ENCODE measurements around the gene PRSS12.

PRSS12 gene

DNA sequence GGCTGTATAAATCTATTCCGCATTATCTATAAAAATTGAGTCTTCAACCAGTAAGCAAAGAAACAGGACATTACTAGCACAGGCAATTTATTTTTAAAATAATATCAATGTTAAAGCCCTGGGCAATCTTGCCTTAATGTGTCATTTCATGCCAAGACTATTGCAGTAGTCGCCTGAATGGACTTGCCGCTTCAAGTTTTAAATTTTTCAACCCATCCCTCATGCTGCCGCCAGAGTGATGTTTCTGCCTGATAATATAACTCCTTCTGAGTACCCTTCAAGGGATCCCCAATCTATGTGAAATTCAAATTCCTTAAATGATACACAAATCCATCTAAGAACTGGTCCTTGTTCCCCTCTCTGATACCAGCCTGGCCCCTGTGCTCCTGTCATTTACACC, 66.9 kb downstream of the PRSS12 start:
- ATAC-seq (replicated peaks) (no peak), DNase-seq (no peak)
- peaks cover 26 to 38% of the 10 kb centered on the region in 2 donors for H3K36me3 Mint-ChIP-seq
- H3K4me1 Mint-ChIP-seq = peaks cover 15 to 27% of the 10 kb centered on the region in 2 donors
- no peak overlapping the region for H3K27ac Mint-ChIP-seq
- H3K4me3 Mint-ChIP-seq = no peak overlapping the region
- peaks cover 0 to 4% of the 10 kb centered on the region in 2 donors for H3K9me3 Mint-ChIP-seq
- no peaks in the 10 kb centered on the region for H3K27me3 Mint-ChIP-seq

- Mint-ChIP-seq H3K9me3 (peaks cover 0 to 4% of the 10 kb centered on the region in 2 donors), H3K27ac (peak overlapping the region; percentile 67), H3K36me3 (peaks cover 36 to 51% of the 10 kb centered on the region in 2 donors), H3K27me3 (no peaks in the 10 kb centered on the region), H3K4me3 (no peak overlapping the region), H3K4me1 (peaks cover 17 to 34% of the 10 kb centered on the region in 2 donors)
- DNase-seq (no peak), ATAC-seq (replicated peaks) (peak; percentile 81 to 84)
These were observed 68.6 kb downstream of the PRSS12 start for GRCh38 chr4:118284169-118284568.

DNA sequence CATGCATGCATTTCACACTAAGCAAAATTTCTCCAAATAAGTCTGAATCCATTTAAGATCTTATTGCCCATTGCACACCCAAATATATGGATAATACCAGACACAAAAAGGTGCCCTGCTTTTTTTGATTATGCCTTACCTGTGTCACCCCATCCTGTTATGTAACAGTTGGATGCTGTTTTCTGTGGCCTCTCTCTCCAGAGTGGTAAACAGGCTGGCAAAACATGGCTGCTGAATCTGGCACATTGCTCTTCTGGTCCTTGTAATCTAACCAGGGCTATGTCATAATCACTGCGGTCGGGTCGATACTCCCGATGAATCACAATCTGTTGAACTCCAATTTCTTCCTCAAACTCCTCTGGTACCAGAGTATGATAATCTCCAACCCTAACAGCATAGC, 70.1 kb downstream of the PRSS12 start:
- H3K9me3 Mint-ChIP-seq = peaks cover 0 to 4% of the 10 kb centered on the region in 2 donors
- H3K36me3 Mint-ChIP-seq = peaks cover 43 to 61% of the 10 kb centered on the region in 2 donors
- DNase-seq (no peak), ATAC-seq (replicated peaks) (no peak)
- H3K4me3 Mint-ChIP-seq = no peak overlapping the region
- H3K27me3 Mint-ChIP-seq = no peaks in the 10 kb centered on the region
- H3K4me1 Mint-ChIP-seq = peaks cover 17 to 38% of the 10 kb centered on the region in 2 donors
- no peak overlapping the region for H3K27ac Mint-ChIP-seq

DNA sequence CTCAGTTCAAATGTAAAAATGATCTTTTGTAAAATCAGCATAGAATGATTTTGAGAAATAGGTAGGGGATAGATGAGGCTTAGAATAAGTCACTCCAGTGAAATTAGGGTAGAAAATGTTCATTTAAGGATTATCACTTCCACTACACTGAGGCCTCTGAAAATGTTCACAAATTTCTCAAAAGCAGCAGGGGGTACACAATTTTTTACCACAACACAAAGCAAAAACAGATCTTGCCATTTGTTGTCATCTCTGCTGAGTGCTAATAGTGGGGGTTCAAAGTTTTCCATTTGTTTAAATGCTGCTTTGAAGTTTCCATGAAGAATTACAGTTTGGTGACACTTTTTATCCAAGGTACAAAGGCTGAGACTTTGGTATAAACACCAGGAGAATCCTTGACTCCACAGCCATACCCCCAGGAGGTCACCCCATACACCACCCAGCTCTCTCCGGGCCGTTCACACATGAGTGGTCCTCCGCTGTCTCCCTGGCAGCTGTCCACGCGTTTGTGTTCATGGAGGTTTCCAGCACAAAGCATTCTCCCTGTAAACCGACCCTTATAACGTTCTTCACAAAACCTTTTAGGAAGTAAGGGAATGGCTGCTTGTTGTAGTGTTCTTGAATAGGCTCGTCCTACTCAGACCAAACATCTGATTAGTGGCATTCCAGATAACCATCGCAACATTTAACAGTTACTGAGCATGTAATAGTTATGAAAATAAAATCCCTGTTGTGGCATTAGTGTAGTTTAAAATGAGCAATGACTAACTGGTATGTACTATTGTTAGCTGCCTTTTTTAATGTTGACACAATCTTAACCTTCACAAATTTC, 71.0 kb downstream of the PRSS12 start:
- Mint-ChIP-seq H3K36me3 (peaks cover 43 to 61% of the 10 kb centered on the region in 2 donors), H3K9me3 (peaks cover 0 to 4% of the 10 kb centered on the region in 2 donors), H3K4me1 (peaks cover 19 to 47% of the 10 kb centered on the region in 2 donors), H3K4me3 (peak overlapping the region; percentile 52 to 57), H3K27me3 (no peaks in the 10 kb centered on the region), H3K27ac (peak overlapping the region; percentile 90)
- ATAC-seq (replicated peaks) = no peak
- DNase-seq = no peak

- ATAC-seq (replicated peaks) (no peak), DNase-seq (no peak)
- Mint-ChIP-seq H3K9me3 (peaks cover 0 to 4% of the 10 kb centered on the region in 2 donors), H3K36me3 (peaks cover 43 to 57% of the 10 kb centered on the region in 2 donors), H3K27ac (peak overlapping the region; percentile 84), H3K4me3 (peak overlapping the region; percentile 69 to 90), H3K27me3 (no peaks in the 10 kb centered on the region), H3K4me1 (peaks cover 19 to 49% of the 10 kb centered on the region in 2 donors)
These were observed 72.1 kb downstream of the PRSS12 start for GRCh38 chr4:118280501-118281218.

- Mint-ChIP-seq H3K9me3 (peaks cover 2 to 4% of the 10 kb centered on the region in 2 donors), H3K27me3 (no peaks in the 10 kb centered on the region), H3K36me3 (peaks cover 45 to 57% of the 10 kb centered on the region in 2 donors), H3K4me1 (peaks cover 22 to 55% of the 10 kb centered on the region in 2 donors), H3K4me3 (peak overlapping the region; percentile 90 to 94), H3K27ac (peak overlapping the region; percentile 99)
- no peak for DNase-seq
- ATAC-seq (replicated peaks) = no peak
These were observed 72.8 kb downstream of the PRSS12 start for GRCh38 chr4:118279920-118280432.

GRCh38 chr4:118279328-118279727, 73.5 kb downstream of the PRSS12 start:
- H3K4me1 Mint-ChIP-seq = peaks cover 18 to 50% of the 10 kb centered on the region in 2 donors
- DNase-seq = no peak
- no peak for ATAC-seq (replicated peaks)
- peak overlapping the region; percentile 99 for H3K27ac Mint-ChIP-seq
- H3K36me3 Mint-ChIP-seq = peaks cover 42 to 52% of the 10 kb centered on the region in 2 donors
- H3K27me3 Mint-ChIP-seq = no peaks in the 10 kb centered on the region
- peak overlapping the region; percentile 90 to 94 for H3K4me3 Mint-ChIP-seq
- H3K9me3 Mint-ChIP-seq = peaks cover 2 to 4% of the 10 kb centered on the region in 2 donors

DNA sequence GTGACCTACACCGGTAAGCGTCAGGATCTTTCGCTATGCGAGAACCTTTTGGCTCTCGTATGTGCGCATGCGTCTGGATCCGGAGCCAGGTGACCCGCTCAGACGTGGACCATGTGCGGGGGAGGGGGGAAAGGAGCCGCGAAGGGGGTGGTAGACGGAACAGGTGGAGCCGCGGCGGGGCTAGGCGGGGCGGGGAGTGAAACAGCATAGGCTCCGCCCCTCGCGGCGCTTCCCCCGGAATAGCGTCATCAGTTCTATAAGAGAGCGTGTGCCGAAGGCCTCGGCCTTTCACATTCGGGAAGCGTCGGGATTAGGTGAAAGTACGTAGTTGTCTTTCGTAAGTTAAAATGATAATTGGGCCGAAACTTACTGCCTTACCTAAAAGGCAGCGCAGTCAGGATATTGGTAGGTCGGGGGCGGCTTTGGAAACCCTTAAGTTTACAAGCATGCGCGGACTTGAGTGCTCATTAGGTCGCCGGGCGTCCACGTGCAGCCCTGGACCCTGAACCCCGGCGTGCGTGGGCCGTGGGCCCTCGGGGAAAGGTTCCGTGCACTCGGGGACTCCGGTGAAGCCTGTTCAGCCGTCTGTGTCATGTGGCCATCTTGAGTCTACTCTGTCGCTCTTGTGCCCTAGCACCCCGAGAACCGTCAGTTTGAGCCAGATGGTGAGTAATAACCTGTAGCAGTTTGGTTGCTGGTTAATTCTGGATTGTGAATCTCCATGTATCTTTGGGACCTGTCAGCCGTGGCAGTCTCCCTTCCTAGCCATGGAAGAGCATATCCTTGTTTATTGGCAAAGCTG, 74.1 kb downstream of the PRSS12 start:
- ATAC-seq (replicated peaks) (peak; percentile 93 to 97), DNase-seq (peak; percentile 96)
- H3K27me3 Mint-ChIP-seq = no peaks in the 10 kb centered on the region
- peak overlapping the region; percentile 90 to 94 for H3K4me3 Mint-ChIP-seq
- peaks cover 42 to 48% of the 10 kb centered on the region in 2 donors for H3K36me3 Mint-ChIP-seq
- peaks cover 16 to 45% of the 10 kb centered on the region in 2 donors for H3K4me1 Mint-ChIP-seq
- H3K27ac Mint-ChIP-seq = peak overlapping the region; percentile 99
- peaks cover 2 to 3% of the 10 kb centered on the region in 2 donors for H3K9me3 Mint-ChIP-seq

DNA sequence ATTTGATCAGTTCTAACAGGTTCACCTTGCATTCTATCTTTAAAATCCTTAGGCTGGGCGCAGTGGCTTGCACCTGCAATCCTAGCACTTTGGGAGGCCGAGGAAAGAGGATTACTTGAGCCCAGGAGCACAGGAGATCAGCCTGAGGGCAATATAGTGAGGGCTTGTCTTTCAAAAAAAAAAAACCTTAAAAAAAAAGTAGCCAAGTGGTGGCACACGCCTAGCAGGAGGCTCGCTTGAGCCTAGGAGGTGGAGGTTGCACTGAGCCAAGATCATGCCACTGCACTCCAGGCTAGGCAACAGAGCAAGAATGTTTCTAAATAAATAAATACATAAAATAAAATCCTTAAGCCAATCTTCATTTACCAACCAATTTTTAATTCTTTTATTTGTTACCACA, 75.6 kb downstream of the PRSS12 start:
- Mint-ChIP-seq H3K4me3 (peak overlapping the region; percentile 30 to 49), H3K4me1 (peaks cover 8 to 34% of the 10 kb centered on the region in 2 donors), H3K9me3 (peaks cover 0 to 2% of the 10 kb centered on the region in 2 donors), H3K27ac (no peak overlapping the region), H3K36me3 (peaks cover 33 to 38% of the 10 kb centered on the region in 2 donors), H3K27me3 (no peaks in the 10 kb centered on the region)
- ATAC-seq (replicated peaks) (no peak), DNase-seq (no peak)

- ATAC-seq (replicated peaks) = no peak
These were observed 76.2 kb downstream of the PRSS12 start for GRCh38 chr4:118276580-118276979.

GRCh38 chr4:118273642-118274041, 79.2 kb downstream of the PRSS12 start:
- H3K36me3 Mint-ChIP-seq = peaks cover 5% of the 10 kb centered on the region in 2 donors
- H3K27ac Mint-ChIP-seq = no peak overlapping the region
- H3K4me3 Mint-ChIP-seq = no peak overlapping the region
- DNase-seq (no peak), ATAC-seq (replicated peaks) (no peak)
- H3K9me3 Mint-ChIP-seq = peaks cover 0 to 2% of the 10 kb centered on the region in 2 donors
- peaks cover 4 to 21% of the 10 kb centered on the region in 2 donors for H3K4me1 Mint-ChIP-seq
- no peaks in the 10 kb centered on the region for H3K27me3 Mint-ChIP-seq

More at GRCh38 chr4:118276580-118276979, 76.2 kb downstream of the PRSS12 start:
- Mint-ChIP-seq H3K9me3 (peaks cover 0 to 2% of the 10 kb centered on the region in 2 donors), H3K4me1 (peaks cover 8 to 34% of the 10 kb centered on the region in 2 donors), H3K4me3 (no peak overlapping the region), H3K27me3 (no peaks in the 10 kb centered on the region), H3K27ac (no peak overlapping the region), H3K36me3 (peaks cover 27 to 31% of the 10 kb centered on the region in 2 donors)
- no peak for DNase-seq

GRCh38 chr4:118271788-118272187, 81.0 kb downstream of the PRSS12 start:
- Mint-ChIP-seq H3K4me1 (peaks cover 3 to 8% of the 10 kb centered on the region in 2 donors), H3K36me3 (peaks cover 0 to 1% of the 10 kb centered on the region in 2 donors), H3K27me3 (peaks cover under 1 to 2% of the 10 kb centered on the region in 2 donors), H3K4me3 (no peak overlapping the region), H3K9me3 (peaks cover 0 to 2% of the 10 kb centered on the region in 2 donors), H3K27ac (no peak overlapping the region)
- no peak for ATAC-seq (replicated peaks)
- no peak for DNase-seq

DNA sequence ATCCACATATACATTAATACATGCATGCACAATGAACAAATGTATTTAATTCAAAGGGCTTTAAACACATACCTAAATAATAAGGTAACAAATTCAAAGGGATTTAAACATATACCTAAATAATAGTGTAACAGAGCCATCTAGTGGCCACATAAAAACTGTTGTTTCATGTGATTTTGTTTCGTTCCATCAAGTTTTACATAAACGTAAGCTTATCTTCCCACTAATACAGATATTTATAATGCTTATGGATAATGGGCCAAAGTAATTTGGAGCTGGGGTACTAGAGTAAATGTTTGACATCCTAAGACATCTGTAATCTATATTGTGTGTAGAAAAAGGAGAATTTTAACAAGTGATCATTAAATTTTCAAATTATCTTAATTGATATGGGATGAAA, 82.3 kb downstream of the PRSS12 start:
- peak in 1 of 2 donors; percentile 46 for ATAC-seq (replicated peaks)
- DNase-seq = no peak
- H3K36me3 Mint-ChIP-seq = peaks cover 0 to 1% of the 10 kb centered on the region in 2 donors
- H3K27me3 Mint-ChIP-seq = peaks cover 11 to 12% of the 10 kb centered on the region in 2 donors
- H3K9me3 Mint-ChIP-seq = peaks cover 0 to 2% of the 10 kb centered on the region in 2 donors
- no peak overlapping the region for H3K4me3 Mint-ChIP-seq
- H3K4me1 Mint-ChIP-seq = peaks cover 3 to 4% of the 10 kb centered on the region in 2 donors
- H3K27ac Mint-ChIP-seq = no peak overlapping the region
